Central memory CD8-positive, alpha-beta T cell (primary cell): ENCODE data around the gene DAAM1.
A peak's percentile ranks its signal among the peaks of the same experiment; 100 is the strongest.

Source experiments
- ATAC-seq: fragments of 150-1000 bp; cut with Tn5 transposase; replicated peaks from 2 replicates; pipeline ENCODE4 v1.10.0; 2022; ENCODE audit warnings: mild to moderate bottlenecking, moderate FRiP score, moderate number of reproducible peaks; ENCODE audit not compliant: poor library complexity, severe bottlenecking; ENCODE audit errors: extremely low read depth
- DNase-seq, 2 donors: peaks; one replicate each; pipeline ENCODE4 v3.0.0; 2021; ENCODE audit warnings: low spot score in 2 of 2
- H3K27ac Mint-ChIP-seq: one replicate; pipeline ENCODE4 v1.8.0; 2022; ENCODE audit warnings: low read depth, mild to moderate bottlenecking, moderate library complexity, mixed read lengths
- H3K27me3 Mint-ChIP-seq: one replicate; pipeline ENCODE4 v1.8.0; 2022; ENCODE audit warnings: mixed read lengths
- H3K36me3 Mint-ChIP-seq: one replicate; pipeline ENCODE4 v1.8.0; 2022; ENCODE audit warnings: mild to moderate bottlenecking, moderate library complexity, mixed read lengths; ENCODE audit not compliant: insufficient read depth
- H3K4me1 Mint-ChIP-seq: one replicate; pipeline ENCODE4 v1.8.0; 2022; ENCODE audit warnings: mixed read lengths
- H3K4me3 Mint-ChIP-seq: one replicate; pipeline ENCODE4 v1.8.0; 2022; ENCODE audit warnings: mild to moderate bottlenecking, moderate library complexity, mixed read lengths
- H3K9me3 Mint-ChIP-seq: one replicate; pipeline ENCODE4 v1.8.0; 2022; ENCODE audit warnings: mixed read lengths

The DAAM1 gene

GRCh38 chr14:59190372-59190771 lies 1.9 kb downstream of the DAAM1 start:
- peak overlapping the region; percentile 94 for H3K4me3 Mint-ChIP-seq
- DNase-seq: no peak
- no peaks in the 10 kb centered on the region for H3K9me3 Mint-ChIP-seq
- ATAC-seq: no peak
- peaks cover 10% of the 10 kb centered on the region for H3K27me3 Mint-ChIP-seq
- peaks cover 28% of the 10 kb centered on the region for H3K4me1 Mint-ChIP-seq
- H3K36me3 Mint-ChIP-seq: peaks cover 23% of the 10 kb centered on the region
- H3K27ac Mint-ChIP-seq: peak overlapping the region; percentile 89

DNA sequence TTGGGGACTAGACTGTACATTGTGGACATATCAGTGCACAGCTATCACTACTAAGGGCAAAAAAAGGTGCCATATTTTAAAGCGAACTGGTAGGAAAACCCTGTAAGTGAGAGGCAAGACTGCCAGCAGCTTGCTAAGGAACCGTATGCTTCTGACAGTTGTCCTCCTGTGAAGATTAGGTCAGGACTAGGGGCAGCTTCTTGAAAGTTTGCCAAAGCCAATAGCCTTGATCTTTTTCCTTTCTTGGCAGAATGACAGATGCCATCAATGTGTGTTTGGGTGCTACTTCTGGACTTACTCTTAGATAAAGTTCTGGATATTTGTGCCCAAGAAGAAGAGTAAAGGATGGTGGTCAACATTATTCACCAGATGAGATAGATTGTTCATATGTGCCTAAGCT lies 7.4 kb downstream of the DAAM1 start:
- ATAC-seq: no peak
- H3K27me3 Mint-ChIP-seq: no peaks in the 10 kb centered on the region
- H3K4me3 Mint-ChIP-seq: no peak overlapping the region
- H3K36me3 Mint-ChIP-seq: peaks cover 1% of the 10 kb centered on the region
- no peaks in the 10 kb centered on the region for H3K9me3 Mint-ChIP-seq
- no peak for DNase-seq
- peaks cover 9% of the 10 kb centered on the region for H3K4me1 Mint-ChIP-seq
- no peak overlapping the region for H3K27ac Mint-ChIP-seq

DNA sequence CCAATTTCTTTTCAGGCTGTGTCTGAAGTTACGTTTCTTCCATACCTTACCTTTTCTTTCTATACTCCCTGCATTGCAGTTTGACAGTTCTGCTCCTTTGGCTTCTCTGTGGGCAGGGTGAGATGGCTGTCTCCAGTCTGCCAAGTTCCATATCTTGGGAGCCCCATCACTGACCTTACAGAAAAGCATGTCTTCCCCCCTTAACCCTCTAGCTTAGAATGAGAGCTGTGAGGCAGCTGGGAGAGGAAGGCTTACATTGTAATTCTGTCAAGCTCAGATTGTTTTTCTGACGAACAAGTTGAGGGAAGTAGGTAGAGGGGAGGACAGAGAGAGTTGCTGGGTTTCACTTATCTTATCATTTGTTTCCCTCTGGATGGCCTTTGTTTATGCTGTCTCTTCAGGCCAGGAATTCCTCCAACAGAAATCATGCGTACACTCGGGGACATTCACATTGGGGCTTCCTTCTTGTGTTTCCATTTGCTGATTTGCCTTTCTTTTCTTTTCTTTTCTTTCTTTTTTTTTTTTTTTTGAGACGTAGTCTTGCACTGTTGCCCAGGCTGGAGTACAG lies 9.3 kb downstream of the DAAM1 start:
- no peak for ATAC-seq
- peaks cover 1% of the 10 kb centered on the region for H3K36me3 Mint-ChIP-seq
- H3K27me3 Mint-ChIP-seq: no peaks in the 10 kb centered on the region
- H3K27ac Mint-ChIP-seq: no peak overlapping the region
- H3K4me3 Mint-ChIP-seq: no peak overlapping the region
- H3K9me3 Mint-ChIP-seq: no peaks in the 10 kb centered on the region
- H3K4me1 Mint-ChIP-seq: peaks cover 15% of the 10 kb centered on the region
- DNase-seq: no peak

DNA sequence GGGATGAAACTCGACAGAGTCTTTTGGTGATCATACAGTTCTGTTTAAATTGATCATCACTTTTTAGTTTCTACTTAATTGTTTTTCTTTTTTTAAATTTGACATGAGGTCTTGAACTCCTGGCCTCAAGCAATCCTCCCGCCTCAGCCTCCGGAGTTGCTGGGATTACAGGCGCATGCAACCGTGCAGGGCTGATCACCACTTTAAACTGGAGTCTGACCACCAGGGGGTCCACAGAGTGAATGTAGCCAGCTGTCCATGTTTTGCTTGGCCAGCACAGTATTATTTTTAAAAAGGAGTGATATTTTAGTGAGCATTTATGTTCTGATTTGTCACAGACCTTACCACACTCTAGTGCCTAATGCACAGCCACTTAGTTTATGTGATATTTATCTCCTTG lies 10.7 kb downstream of the DAAM1 start:
- Mint-ChIP-seq H3K4me1 (peaks cover 15% of the 10 kb centered on the region), H3K36me3 (peaks cover 1% of the 10 kb centered on the region), H3K9me3 (no peaks in the 10 kb centered on the region), H3K4me3 (no peak overlapping the region), H3K27me3 (no peaks in the 10 kb centered on the region), H3K27ac (no peak overlapping the region)
- ATAC-seq (no peak), DNase-seq (no peak)

GRCh38 chr14:59199614-59200013 lies 11.1 kb downstream of the DAAM1 start:
- Mint-ChIP-seq H3K9me3 (no peaks in the 10 kb centered on the region), H3K36me3 (peaks cover 1% of the 10 kb centered on the region), H3K27me3 (no peaks in the 10 kb centered on the region), H3K4me1 (peaks cover 15% of the 10 kb centered on the region), H3K27ac (no peak overlapping the region), H3K4me3 (no peak overlapping the region)
- ATAC-seq (no peak), DNase-seq (no peak)

GRCh38 chr14:59200195-59200594 lies 11.7 kb downstream of the DAAM1 start:
- Mint-ChIP-seq H3K4me3 (no peak overlapping the region), H3K4me1 (peaks cover 15% of the 10 kb centered on the region), H3K27me3 (no peaks in the 10 kb centered on the region), H3K36me3 (peaks cover 1% of the 10 kb centered on the region), H3K27ac (no peak overlapping the region), H3K9me3 (no peaks in the 10 kb centered on the region)
- no peak for ATAC-seq
- DNase-seq: no peak

GRCh38 chr14:59202031-59202430 lies 13.6 kb downstream of the DAAM1 start:
- H3K9me3 Mint-ChIP-seq: no peaks in the 10 kb centered on the region
- no peak overlapping the region for H3K4me3 Mint-ChIP-seq
- no peak for DNase-seq
- H3K27ac Mint-ChIP-seq: no peak overlapping the region
- H3K4me1 Mint-ChIP-seq: peaks cover 15% of the 10 kb centered on the region
- peaks cover 1% of the 10 kb centered on the region for H3K36me3 Mint-ChIP-seq
- ATAC-seq: no peak
- H3K27me3 Mint-ChIP-seq: no peaks in the 10 kb centered on the region

DNA sequence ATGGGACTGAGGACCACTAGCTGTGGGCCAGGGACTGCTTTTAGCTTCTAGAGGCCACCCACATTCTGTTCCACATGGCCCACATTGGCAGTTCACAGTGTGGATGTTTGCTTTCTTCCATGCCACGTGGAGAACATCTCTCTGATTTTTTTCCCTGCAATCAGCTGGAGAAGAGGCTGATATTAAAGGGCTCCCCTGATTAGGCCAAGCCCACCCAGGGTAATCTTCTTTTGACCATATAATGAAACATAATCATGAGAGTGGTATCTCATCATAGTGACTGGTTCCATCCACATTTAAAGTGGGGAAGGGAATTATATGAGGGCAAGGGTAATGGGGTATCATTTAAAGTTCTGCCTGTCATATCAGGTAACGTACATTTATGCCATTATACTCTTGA lies 15.8 kb downstream of the DAAM1 start:
- H3K4me3 Mint-ChIP-seq: no peak overlapping the region
- peaks cover 1% of the 10 kb centered on the region for H3K36me3 Mint-ChIP-seq
- no peak overlapping the region for H3K27ac Mint-ChIP-seq
- peaks cover 15% of the 10 kb centered on the region for H3K4me1 Mint-ChIP-seq
- ATAC-seq: no peak
- no peak for DNase-seq
- H3K9me3 Mint-ChIP-seq: no peaks in the 10 kb centered on the region
- no peaks in the 10 kb centered on the region for H3K27me3 Mint-ChIP-seq

GRCh38 chr14:59206892-59207291 lies 18.4 kb downstream of the DAAM1 start:
- Mint-ChIP-seq H3K27ac (no peak overlapping the region), H3K4me1 (peaks cover 5% of the 10 kb centered on the region), H3K4me3 (no peak overlapping the region), H3K36me3 (peaks cover 1% of the 10 kb centered on the region), H3K27me3 (no peaks in the 10 kb centered on the region), H3K9me3 (no peaks in the 10 kb centered on the region)
- ATAC-seq (no peak), DNase-seq (no peak)

GRCh38 chr14:59207506-59207933 lies 19.1 kb downstream of the DAAM1 start:
- no peaks in the 10 kb centered on the region for H3K9me3 Mint-ChIP-seq
- DNase-seq (no peak), ATAC-seq (no peak)
- no peaks in the 10 kb centered on the region for H3K4me1 Mint-ChIP-seq
- no peaks in the 10 kb centered on the region for H3K27me3 Mint-ChIP-seq
- no peak overlapping the region for H3K27ac Mint-ChIP-seq
- no peaks in the 10 kb centered on the region for H3K36me3 Mint-ChIP-seq
- no peak overlapping the region for H3K4me3 Mint-ChIP-seq

DNA sequence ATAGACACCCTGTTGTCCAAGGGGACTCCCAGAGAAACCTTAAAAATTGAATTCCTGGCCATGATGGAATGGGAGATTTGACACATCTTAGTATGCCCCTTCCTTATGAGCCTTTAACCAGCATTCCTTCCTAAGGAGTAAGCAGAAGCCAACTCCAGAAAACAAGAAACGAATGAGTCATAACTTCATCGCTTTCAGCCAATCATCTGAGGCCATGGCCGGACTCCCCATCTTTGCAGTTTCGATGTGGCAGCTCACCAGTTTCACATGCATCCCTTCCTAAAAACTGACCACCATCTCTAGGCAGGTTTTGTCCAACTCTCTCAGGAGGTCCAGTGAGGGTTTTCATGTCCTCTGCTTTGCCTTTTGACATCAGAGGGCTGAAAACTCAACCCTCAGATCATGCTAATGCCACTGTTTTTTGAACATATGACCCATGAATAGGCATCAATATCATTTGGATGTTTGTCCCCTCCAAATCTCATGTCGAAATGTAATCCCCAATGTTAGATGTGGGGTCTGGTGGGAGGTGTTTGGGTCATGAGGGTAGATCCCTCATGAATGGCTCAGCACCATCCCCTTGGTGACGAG lies 19.9 kb downstream of the DAAM1 start:
- no peaks in the 10 kb centered on the region for H3K27me3 Mint-ChIP-seq
- H3K4me1 Mint-ChIP-seq: no peaks in the 10 kb centered on the region
- ATAC-seq: no peak
- H3K4me3 Mint-ChIP-seq: no peak overlapping the region
- no peak overlapping the region for H3K27ac Mint-ChIP-seq
- no peaks in the 10 kb centered on the region for H3K36me3 Mint-ChIP-seq
- H3K9me3 Mint-ChIP-seq: no peaks in the 10 kb centered on the region
- DNase-seq: no peak

DNA sequence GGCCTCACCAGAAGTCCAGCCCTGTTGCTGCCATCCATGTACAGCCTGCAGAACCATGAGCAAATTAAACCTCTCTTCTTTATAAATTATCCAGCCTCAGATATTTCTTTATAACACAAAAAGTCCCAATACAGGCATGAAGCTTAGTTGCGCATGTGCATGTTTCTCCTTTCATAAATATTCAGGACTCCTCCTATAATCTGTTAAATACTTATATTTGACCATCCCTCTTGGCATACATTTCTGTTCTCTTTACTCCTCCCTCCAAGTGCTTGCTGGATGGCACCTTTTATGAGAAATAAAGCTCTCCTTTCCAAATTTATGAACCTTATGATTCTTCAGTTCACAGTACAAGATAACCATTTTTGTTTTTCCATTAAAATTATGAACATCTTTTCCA lies 20.5 kb downstream of the DAAM1 start:
- Mint-ChIP-seq H3K27ac (no peak overlapping the region), H3K4me3 (no peak overlapping the region), H3K27me3 (no peaks in the 10 kb centered on the region), H3K36me3 (no peaks in the 10 kb centered on the region), H3K9me3 (no peaks in the 10 kb centered on the region), H3K4me1 (no peaks in the 10 kb centered on the region)
- no peak for DNase-seq
- no peak for ATAC-seq

- Mint-ChIP-seq H3K36me3 (no peaks in the 10 kb centered on the region), H3K27ac (no peak overlapping the region), H3K9me3 (no peaks in the 10 kb centered on the region), H3K27me3 (no peaks in the 10 kb centered on the region), H3K4me3 (no peak overlapping the region), H3K4me1 (no peaks in the 10 kb centered on the region)
- DNase-seq (no peak), ATAC-seq (no peak)
These were observed 22.2 kb downstream of the DAAM1 start for GRCh38 chr14:59210621-59211020.
